Occipital lobe (tissue), 2 donors: ENCODE results near the gene VMP1. TPM values are rescaled to one million over a fixed set of nuclear protein-coding genes. Genes with fewer than 3 reads are reported as not detected.
"Not testable (repeated sequence)": the region's sequence is repeated elsewhere in the genome, so short reads cannot be mapped to it uniquely, and the experiment has no call there.

Experiments
- DNase-seq: peaks from one replicate; lab custom pipeline; 2025; lab: John Stamatoyannopoulos, UW
- total RNA-seq: library from RNA; depleted of rRNA; stranded (reverse); fragments of >200 nt; gene quantifications from one replicate; pipeline ENCODE4 v1.2.3, GENCODE V29; 2014

VMP1 gene
- total RNA-seq, 1 donor from 2014 or later: 238 TPM

DNA sequence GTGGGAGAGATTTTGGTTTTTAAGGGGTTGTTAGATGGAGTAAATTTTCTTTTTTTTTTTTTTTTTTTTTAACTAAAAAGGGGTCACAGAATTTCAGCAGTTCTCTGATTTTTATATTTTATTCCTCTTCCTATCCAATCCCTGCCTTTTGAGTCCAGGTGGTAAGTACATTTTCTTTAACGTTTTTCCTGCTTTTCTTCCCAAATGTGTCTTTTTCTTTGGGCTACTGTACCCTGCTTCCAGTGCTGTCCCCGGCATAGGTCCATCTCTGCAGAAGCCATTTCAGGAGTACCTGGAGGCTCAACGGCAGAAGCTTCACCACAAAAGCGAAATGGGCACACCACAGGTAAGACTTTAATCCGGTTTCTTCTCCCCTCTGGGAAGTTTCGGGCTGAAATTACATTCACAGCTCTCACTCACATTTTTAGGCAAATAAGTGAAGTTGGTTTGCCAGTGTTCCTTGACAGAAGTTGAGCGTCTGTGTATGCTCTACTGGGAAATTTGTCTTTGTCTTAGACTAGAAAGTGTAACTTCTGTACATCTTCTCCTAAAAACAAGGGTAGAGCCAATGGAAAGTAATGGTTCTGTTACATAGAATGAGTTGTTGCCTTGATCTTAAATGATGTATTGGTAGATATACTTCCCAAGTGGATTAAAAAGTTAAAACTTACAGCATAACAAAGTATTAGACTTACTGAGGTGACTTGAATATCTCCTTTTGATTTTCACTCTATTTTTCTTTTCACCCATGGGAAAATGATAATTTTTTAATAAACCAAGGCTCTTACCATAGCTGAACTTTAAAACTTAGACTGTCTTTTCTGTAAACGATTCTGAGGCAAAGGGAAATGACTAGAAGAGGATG, 130.8 kb downstream of the VMP1 start:
- DNase-seq: no peak

DNA sequence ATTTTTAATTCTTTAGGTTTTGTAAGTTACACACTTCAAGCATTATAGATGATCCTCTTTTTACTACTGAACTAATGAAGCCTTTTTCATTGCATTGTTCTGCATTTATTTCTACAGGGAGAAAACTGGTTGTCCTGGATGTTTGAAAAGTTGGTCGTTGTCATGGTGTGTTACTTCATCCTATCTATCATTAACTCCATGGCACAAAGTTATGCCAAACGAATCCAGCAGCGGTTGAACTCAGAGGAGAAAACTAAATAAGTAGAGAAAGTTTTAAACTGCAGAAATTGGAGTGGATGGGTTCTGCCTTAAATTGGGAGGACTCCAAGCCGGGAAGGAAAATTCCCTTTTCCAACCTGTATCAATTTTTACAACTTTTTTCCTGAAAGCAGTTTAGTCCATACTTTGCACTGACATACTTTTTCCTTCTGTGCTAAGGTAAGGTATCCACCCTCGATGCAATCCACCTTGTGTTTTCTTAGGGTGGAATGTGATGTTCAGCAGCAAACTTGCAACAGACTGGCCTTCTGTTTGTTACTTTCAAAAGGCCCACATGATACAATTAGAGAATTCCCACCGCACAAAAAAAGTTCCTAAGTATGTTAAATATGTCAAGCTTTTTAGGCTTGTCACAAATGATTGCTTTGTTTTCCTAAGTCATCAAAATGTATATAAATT, 132.3 kb downstream of the VMP1 start:
- no peak for DNase-seq

DNA sequence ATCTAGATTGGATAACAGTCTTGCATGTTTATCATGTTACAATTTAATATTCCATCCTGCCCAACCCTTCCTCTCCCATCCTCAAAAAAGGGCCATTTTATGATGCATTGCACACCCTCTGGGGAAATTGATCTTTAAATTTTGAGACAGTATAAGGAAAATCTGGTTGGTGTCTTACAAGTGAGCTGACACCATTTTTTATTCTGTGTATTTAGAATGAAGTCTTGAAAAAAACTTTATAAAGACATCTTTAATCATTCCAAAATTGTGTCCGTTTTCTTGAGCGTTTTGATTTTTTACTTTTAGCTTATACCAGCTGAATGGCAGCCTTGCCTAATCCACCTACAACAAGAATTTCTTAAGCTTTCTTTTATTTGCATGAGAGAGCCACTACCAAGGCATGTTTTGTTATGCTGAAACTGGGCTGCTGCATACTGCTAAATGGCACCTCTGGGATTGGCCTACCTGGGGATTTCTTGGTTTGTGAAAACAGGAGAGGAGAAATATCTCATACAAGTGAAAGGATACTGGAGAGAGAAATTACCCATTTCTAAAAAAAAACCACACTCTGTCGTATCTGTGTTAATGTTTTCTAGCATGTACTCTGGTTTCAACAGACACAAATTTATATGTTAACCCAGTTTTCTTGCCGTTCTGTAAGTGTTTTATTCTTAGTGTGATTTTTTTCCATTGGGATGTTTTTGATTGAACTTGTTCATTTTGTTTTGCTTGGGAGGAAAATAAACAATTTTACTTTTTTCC, 133.1 kb downstream of the VMP1 start:
- DNase-seq: no peak

DNA sequence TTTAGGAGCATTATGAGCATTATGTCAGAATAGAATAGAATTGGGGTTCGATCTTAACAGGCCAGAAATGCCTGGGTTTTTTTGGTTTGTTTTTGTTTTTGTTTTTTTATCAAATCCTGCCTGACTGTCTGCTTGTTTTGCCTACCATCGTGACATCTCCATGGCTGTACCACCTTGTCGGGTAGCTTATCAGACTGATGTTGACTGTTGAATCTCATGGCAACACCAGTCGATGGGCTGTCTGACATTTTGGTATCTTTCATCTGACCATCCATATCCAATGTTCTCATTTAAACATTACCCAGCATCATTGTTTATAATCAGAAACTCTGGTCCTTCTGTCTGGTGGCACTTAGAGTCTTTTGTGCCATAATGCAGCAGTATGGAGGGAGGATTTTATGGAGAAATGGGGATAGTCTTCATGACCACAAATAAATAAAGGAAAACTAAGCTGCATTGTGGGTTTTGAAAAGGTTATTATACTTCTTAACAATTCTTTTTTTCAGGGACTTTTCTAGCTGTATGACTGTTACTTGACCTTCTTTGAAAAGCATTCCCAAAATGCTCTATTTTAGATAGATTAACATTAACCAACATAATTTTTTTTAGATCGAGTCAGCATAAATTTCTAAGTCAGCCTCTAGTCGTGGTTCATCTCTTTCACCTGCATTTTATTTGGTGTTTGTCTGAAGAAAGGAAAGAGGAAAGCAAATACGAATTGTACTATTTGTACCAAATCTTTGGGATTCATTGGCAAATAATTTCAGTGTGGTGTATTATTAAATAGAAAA, 133.8 kb downstream of the VMP1 start:
- not testable (repeated sequence) for DNase-seq

DNA sequence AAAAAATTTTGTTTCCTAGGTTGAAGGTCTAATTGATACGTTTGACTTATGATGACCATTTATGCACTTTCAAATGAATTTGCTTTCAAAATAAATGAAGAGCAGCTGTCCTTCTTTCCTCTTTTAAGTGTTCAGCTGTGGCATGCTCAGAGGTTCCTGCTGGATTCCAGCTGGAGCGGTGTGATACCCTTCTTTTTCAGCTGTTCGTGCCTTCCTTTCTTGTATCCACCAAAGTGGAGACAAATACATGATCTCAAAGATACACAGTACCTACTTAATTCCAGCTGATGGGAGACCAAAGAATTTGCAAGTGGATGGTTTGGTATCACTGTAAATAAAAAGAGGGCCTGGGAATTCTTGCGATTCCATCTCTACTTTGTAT, 134.4 kb downstream of the VMP1 start:
- not testable (repeated sequence) for DNase-seq

DNA sequence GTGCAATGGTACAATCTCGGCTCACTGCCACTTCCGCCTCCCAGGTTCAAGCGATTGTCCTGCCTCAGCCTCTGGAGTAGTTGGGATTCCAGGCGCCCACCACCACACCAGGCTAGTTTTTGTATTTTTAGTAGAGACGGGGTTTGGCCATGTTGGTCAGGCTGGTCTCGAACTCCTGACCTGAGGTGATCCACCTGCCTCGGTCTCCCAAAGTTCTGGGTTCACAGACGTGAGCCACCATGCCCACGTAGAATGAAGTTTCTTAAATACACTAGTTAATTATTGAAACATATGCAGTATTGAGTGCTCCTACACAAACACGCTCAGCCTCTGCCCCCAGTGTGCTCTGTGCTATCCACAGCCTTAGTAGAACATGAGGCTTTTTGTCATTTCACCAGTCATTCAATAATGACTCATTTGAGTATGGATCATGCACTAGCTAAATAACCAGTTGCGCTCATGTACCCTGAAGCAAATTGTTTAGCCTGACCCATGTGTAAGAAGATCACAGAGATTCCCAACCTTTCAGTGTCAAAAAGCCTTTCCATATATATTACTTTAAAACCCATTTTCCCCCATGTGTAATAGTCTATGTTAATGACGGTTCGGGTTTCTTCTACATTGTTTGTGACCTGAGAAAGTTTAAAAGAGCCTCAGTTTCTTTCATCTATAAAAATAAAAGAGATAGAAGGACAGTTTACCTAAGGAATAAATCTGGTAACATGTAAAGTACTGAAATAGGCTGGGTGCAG, 135.6 kb downstream of the VMP1 start:
- DNase-seq: no peak

DNA sequence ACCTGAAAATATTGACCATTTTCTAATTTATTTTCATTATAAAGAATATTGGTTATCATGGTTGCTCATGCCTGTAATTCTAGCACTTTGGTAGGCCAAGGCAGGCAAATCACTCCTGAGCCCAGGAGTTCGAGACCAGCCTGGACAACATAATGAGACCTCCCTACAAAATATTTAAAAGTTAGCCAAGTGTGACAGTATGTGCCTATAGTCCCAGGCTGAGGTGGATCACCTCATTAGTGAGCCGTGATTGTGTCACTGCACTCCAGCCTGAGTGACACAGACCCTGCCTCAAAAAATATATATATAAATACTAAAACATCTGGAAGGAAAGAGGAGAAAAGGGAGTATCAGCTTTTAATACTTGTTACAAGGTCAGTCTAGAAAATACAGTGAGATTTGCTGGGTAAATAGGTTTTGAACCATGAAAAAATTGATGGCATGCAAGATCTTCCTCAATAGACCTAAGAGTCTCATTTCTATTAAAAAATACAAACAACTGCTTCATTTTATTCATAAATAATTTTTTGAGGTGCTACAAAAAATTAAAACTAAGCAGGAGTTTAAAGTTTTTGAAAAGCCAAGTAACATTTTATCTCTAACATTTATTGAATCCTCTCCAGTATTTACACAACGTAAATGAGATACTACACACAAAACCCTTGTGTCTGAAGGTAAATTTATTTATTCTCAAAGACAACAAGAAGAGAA, 137.6 kb downstream of the VMP1 start:
- DNase-seq: no peak

DNA sequence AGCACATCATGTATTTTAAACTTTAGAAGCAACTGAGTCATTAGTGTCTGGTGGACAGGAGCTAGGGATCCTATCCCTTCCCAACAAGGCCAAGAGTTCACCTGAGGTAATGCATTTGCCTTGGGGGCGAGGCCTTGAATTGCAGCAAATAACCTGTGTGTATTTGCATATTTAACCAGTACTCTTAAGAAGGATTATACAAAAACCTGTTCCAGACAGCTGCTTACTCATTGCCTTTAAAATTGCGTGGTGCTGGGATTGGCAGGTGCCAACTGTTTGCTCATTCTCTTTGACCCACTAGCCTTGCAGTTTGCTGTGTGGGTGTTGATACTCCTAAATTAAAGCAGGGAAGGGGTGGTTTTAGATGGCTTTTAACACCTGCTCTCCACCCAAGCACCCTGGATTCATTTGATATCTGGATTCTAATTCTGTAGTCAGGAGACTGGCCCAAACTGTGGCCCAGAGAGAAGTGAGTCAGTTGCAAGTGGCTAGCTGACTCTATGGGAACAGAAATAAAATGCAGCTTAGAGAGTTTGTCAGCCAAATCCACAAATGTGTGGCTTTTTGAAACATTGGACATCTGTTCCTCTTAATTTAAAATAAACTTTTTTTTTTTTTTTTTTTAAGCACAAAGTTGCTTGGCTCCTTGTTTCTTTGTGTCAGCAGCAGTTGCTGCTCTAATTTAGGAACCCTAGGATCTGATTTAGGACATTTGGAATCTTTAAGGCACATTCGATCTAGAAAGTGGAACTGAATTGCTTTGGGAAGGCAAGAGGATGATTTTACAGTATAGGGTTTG, 138.3 kb downstream of the VMP1 start:
- peak; percentile 25 for DNase-seq

DNA sequence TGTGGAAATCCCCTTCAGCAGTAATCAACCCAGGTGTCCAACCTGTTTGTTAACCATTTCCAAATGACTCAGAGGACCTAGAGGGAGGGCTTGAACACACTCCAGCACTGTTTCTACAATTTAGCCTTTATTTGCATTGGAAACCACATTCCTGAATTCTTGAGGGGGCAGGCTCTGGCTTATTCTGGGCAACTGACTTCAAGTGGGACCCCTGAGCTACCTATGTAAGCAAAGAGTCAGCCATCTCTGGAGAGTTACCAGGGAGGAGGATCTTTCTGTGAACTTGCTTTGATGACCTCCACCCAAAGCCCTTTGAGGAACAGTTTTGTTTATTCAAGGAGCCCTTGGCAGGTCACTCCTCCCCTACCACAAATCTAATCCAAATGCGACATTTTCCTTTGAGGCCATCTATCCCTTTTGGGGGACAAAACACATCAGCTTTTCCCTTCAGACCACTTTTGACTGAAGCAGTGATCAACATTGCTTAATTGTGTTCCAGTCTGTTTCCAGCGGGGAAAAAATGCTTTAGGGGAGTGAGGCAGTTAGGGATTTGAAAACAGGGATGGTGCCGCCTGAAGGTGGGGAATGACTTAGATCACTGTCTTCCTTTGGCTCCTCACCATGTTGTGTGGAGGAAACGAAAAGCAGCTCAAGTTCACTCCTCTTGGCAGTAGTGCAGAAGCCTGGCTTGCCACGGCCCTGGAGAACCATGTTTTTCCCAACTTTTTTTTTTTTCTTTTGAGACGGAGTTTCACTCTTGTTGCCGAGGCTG, 139.1 kb downstream of the VMP1 start:
- DNase-seq: no peak

DNA sequence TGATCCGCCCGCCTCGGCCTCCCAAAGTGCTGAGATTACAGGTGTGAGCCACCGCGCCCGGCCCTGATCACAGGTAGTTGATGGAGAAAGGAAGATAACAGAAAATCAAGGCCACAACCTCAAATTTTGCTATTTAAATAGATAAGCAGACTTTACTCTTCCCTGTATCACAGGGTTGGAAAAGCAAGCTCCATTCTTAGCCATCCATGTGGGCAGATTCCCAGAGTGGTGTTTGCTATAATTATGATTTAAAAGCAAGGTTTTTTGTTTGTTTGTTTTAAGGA, 140.9 kb downstream of the VMP1 start:
- no peak for DNase-seq

DNA sequence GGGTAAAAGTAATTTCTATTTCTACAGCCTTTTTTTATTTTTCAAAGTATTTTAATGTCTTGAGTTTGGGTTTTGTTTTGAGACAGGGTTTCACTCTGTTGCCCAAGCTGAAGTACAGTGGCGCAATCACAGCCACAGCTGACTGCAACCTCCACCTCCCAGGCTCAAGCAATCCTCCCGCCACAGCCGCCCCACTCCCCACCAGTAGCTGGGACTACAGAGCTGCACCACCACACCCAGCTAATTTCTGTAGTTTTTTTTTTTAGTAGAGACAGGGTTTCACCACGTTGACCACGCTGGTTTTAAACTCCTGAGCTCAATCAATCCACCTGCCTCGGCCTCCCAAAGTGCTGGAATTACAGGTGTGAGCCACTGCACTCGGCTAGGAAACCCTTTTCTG, 141.3 kb downstream of the VMP1 start:
- no peak for DNase-seq

DNA sequence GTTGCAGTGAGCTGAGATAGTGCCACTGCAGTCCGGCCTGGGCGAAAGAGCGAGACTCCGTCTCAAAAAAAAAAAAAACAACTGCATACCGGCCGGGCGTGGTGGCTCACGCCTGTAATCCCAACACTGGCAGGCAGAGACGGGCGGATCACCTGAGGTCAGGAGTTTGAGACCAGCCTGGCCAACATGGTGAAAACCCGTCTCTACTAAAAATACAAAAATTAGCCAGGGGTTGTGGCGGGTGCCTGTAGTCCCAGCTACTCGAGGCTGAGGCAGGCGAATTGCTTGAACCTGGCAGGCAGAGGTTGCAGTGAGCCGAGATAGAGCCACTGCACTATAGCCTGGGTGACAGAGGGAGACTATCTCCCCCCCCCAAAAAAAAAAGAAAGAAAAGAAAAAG, 142.9 kb downstream of the VMP1 start:
- not testable (repeated sequence) for DNase-seq

DNA sequence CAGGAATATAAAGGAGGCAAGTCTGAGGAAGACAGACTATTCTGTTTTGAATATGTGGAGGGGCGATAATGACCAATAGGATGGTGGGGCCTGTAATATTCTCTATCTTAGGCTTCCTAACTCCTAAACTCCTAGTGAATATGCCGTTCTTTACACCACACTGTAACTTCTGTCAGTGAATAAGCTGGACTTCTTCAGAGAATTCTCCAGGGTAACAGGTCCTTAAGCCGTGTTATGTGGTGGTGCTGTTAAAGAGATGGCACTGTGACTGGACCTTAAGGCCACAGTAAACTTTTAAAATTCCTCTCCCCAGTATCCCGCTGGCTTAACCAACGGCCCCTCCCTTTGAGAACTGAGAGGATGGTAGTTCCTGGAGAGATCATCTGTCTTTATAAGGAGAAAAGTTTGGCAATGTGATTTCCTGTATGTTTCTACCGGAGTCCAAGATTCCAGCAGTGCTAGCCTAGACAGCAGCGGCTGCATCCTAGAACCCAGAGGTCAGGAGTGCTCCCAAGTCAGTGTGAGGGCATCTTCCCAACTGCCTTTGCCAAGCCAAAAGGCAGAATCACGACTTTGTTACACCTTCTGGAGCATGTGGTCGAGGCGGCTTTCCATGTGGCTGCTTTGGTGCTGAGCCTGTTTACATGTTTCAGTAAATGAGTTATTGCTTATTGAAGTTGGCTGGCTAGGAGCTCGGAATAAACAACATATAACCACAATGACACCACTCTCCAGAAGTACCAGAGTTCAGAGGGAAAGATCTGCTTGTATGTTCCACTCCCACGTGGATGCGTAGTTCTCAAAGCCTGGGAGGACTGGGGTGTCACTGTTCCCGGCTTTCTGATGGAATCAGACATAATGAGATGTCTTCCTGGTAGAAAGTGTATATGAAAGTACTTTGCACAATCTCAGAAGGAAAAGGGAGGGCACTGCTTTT, 144.3 kb downstream of the VMP1 start:
- DNase-seq: no peak

DNA sequence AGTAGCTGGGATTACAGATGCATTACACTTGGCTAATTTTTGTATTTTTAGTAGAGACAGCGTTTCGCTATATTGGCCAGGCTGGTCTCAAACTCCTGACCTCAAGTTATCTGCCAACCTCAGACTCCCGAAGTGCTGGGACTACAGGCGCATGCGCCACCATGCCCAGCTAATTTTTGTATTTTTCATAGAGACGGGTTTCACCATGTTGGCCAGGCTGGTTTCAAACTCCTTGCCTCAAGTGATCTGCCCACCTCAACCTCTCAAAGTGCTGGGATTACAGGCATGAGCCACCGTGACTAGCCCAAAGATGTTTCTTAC, 145.4 kb downstream of the VMP1 start:
- not testable (repeated sequence) for DNase-seq

DNA sequence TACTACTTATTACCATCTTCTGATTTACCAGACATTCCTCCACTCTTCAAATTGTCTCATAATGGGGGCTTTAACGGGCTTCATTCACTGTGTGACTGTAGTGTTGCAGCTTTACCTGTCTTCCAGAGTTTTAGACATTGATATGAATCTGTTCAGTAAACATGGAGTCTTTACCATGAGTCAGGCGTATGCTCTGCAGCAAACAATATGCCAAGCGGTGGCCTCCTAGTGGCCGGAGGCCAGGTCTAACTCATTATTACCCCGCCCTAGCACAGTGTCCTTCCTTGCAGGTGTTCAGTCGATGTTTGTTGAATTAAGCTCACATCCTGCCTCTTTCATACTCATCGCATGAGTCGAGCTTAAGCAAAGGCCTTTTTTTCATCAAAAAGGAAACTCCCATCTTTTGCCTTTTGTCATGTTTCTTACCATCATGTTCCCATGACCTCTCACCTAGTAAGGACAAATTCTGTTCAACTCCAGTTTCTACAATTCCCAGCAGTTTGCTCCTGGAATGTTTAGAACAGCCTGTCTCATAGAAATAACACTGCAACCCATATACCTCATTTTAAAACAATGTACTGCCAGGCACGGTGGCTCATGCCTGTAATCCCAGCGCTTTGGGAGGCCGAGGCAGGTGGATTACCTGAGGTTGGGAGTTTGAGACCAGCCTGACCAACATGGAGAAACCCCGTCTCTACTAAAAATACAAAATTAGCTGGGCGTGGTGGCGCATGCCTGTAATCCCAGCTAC, 145.9 kb downstream of the VMP1 start:
- DNase-seq: no peak

DNA sequence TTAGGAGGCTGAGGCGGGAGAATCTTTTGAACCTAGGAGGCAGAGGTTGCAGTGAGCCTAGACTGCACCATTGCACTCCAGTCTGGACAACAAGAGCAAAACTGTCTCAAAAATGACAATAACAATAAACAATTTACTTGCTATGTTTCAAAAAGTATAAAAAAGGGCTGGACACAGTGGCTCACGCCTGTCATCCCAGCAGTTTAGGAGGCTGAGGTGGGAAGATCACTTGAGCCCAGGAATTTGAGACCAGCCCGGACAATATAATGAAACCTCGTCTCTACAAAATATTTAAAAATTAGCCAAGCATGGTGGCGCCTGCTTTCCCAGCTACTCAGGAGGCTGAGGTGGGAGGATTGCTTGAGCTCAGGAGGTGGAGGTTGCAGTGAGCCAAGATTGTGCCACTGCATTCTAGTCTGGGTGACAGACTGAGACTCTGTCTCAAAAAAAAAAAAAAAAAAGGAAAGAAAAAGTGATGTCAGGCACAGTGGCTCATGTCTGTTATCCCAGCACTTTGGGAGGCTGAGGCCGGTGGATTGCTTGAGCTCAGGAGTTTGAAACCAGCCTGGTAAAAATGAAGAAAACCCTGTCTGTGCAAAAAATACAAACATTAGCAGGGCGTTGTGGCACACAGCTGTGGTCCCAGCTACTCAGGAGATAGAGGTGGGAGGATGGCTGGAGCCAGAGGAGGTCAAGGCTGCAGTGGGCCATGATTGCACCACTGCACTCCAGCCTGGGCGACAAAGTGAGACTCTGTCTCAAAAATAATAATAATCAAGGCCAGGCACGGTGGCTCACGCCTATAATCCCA, 146.7 kb downstream of the VMP1 start:
- not testable (repeated sequence) for DNase-seq
